ENCODE results near the gene SEMA6A.

- TF ChIP-seq CTCF (IDR thresholded peaks at IDR 0.05 in 8 of 11, conservative IDR thresholded peaks at IDR 0.05 in 3 of 11), result no peak
- TF ChIP-seq POLR2A (IDR thresholded peaks at IDR 0.05), result no peak
These were observed 87.6 kb downstream of the SEMA6A start for GRCh38 chr5:116487045-116487444.
